Activated CD4-positive, CD25-positive, alpha-beta regulatory T cell (primary cell): ENCODE measurements around the gene ANKRD24.
"Not testable (repeated sequence)": the region's sequence is repeated elsewhere in the genome, so short reads cannot be mapped to it uniquely, and the experiment has no call there.

Source experiments
- DNase-seq, 4 experiments: peaks; one replicate each; lab custom pipeline; 2025; lab: John Stamatoyannopoulos, UW

The ANKRD24 gene

DNA sequence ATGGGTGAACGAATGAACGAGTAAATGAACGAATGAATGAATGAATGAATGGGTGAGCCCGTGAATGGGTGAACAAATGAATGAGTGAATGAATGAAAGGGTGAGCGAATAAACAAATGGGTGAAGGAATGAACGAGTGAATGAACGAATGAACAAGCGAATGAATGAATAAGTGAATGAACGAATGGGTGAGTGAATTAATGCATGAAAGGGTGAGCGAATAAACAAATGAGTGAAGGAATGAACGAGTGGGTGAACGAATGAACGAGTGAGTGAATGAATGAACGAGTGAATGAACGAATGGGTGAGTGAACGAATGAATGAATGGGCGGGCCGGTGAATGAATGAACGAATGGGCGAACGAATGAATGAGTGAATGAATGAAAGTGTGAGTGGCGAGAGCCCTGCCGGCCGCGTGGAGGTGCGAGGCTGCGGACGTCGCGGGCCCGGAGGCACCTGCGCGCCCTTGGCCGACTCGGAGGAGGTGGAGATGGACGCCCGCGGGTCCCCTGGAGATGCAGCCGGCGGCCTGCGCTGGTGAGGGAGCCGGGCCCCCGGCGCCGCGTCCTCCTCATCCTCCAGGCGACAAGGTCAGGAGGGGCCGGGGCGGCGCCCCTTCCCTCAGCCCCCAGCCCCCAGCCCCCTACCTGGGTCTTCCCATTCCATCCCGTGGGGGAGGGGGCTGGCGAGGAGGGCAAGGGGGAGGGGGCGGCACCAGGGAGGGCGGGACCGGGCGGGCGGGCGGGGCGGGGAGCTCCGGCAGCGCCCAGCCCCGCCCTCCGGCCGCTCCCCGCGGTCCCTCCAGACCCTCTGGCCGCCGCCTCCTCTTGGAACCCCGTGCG lies 15.4 kb downstream of the ANKRD24 start:
- no peak for DNase-seq

GRCh38 chr19:4198467-4199126 lies 16.1 kb downstream of the ANKRD24 start:
- DNase-seq = no peak

DNA sequence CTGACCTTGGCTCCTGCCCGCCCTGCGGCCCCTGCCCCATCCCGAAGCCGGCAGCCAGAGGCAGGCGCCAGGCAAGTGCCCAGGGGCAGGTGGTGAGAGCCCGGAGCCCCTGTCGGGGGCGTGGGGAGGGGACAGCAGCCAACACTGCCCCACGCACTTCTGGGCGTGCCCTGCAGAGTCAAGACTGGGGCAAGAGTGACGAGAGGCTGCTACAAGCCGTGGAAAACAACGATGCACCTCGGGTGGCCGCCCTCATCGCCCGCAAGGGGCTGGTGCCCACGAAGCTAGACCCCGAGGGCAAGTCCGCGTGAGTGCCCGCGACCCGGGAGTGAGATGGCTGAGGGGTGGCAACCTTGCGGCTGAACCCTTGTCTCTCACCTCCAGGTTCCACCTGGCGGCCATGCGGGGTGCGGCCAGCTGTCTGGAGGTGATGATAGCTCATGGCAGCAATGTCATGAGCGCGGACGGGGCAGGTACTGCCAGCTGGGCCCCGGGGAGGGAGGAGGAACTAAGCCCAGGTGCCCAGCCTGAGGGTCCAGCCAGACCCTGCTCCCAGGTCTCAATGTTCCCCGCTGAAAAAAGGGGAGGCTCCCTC lies 17.3 kb downstream of the ANKRD24 start:
- no peak for DNase-seq

DNA sequence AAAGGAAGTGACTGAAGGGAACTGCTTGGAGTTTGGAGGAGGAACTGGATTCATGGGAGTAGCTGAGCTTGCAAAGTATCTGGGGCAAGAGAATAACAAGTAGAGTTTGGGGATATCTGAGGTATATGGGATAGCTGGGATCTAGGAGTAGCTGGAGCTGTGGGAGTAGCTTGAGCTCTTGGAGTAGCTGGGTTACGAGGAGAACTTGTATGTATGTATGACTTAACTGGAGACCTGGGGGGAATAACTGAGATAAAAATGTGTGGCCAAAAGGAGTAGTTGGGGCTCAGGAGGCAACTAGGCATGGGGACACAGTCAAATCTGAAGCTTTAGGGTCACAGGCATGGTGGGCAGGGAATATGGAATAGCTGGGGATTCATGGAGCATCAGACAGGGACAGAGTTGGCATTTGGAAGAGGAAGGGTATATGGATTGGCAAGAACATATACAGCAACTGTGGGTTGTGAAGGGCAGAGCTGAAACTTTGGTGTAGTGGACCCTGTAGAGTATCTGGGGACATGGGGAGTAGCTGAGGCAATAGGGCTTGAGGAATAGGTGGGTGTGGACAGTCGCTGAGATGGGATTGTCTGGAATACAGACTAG lies 18.6 kb downstream of the ANKRD24 start:
- DNase-seq = no peak

DNA sequence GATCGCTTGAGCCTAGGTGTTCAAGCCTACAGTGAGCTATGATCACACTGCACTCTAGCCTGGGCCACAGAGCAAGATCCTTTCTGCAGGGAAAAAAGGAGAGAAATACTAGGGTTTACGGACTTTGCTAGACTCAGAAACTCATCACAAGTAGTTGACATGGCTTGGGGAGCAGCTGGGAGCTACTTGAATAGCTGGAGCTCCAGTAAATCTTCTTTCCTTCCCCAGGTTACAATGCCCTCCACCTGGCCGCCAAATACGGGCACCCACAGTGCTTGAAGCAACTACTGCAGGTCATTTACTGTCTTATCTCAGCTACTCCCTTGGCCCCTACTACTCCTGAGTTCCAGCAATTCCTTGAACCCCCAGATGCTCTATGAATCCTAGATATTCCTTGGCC lies 19.3 kb downstream of the ANKRD24 start:
- no peak for DNase-seq

- no peak for DNase-seq
Observed at GRCh38 chr19:4206818-4207484, 24.5 kb downstream of the ANKRD24 start.

DNA sequence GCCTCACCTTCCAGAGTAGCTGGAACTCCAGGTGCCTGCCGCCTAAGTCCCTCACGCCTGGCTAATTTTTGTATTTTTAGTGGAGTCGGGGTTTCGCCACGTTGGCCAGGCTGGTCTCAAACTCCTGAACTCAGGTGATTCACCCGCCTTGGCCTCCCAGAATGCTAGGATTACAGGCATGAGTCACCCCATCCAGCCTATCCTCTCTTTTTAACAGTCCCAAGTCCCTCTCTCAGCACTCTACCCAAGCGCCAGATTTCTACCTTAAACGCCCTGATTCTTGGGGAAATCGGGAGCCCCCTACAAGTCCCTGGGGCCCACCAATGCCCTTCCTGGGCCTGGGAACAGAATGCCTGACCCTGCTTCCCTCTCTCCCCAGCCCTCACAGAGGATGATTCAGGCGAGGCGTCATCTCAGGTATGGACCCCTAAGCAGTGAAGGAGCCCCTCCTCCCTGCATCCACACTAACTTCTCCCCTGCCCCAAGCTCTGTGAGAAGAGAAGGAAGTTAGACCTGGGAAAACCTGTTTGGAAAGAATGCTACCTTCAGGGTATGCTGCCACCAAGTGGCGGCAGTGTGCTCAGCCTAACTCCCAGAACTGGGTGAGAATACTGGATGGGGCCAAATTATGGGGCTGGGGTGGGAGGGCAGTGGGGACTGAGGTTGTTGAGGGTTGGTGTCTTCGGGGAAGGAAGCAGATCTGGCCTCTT lies 26.1 kb downstream of the ANKRD24 start:
- no peak for DNase-seq

DNA sequence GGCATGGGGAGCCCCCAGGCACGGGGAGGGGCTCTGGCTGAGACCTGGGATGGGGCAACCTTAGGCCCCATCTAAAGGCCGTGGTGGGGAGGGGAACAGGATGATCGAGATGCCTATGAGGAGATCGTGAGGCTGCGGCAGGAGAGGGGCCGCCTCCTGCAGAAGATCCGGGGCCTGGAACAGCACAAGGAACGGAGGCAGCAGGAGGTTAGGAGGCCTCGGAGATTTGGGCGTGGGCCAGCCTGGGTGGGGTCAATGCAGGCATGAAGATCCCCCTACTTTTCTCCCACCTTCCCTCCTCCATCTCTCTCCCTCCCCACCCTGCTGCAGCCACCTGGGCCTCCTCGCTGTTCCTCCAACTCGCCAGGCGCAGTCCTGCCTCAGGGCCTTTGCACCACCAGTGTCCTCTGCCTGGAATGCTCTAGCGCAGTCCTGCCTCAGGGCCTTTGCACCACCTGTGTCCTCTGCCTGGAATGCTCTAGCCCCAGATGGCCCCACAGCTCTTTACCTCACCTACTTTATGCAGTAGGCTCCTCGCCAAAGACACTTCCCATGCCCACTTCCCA lies 27.8 kb downstream of the ANKRD24 start:
- no peak for DNase-seq

DNA sequence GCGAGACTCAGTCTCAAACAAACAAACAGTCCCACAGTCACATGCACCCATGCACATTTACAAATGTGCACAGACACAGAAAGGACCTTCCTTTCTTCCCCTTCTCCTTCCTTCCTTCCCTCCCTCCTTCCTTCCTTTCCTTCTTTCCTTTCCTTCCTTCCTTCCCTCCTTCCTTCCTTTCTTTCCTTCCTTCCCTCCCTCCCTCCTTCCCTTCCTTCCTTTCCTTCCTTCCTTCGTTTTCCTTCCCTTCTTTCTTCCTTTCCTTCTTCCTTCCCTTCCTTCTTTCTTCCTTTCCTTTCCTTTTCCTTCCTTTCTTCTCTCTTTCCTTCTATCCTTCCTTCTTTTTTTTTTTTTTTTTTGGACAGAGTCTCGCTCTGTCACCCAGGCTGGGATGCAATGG lies 30.6 kb downstream of the ANKRD24 start:
- no peak for DNase-seq

DNA sequence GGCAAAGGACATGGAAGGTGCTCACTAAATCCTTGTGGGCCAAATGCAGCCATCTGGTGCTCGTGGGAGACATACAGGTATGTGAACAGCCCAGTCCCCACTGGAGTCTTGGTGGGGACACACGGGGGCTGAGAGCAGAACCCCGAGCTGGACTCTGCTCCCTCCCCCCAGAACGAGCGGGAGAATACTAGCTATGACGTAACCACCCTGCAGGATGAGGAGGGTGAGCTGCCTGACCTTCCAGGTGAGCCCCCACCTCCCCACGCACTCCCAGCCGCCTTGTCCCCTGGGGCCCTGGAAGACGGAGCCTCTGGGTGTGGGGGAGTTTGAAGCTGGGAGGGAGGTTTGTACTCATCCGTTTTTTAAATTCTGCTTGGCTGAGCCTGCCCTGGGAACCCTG lies 33.3 kb downstream of the ANKRD24 start:
- no peak for DNase-seq

DNA sequence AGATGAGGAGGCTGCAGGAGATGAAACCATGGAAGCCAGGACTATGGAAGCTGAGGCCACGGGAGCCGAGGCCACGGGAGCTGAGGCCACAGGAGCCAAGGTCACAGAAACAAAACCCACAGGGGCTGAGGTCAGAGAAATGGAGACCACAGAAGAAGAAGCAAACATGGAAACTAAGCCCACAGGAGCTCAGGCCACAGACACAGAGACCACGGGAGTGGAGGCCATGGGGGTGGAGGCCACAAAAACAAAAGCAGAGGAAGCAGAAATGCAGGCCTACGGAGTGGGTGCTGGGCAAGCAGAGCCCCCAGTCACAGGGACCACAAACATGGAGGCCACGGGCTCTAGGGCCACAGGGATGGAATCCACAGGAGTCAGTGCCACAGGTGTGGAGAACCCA lies 34.4 kb downstream of the ANKRD24 start:
- no peak for DNase-seq

GRCh38 chr19:4217429-4218264 lies 35.2 kb downstream of the ANKRD24 start:
- DNase-seq = no peak

- not testable (repeated sequence) for DNase-seq
Observed at GRCh38 chr19:4218523-4218922, 36.0 kb downstream of the ANKRD24 start.

DNA sequence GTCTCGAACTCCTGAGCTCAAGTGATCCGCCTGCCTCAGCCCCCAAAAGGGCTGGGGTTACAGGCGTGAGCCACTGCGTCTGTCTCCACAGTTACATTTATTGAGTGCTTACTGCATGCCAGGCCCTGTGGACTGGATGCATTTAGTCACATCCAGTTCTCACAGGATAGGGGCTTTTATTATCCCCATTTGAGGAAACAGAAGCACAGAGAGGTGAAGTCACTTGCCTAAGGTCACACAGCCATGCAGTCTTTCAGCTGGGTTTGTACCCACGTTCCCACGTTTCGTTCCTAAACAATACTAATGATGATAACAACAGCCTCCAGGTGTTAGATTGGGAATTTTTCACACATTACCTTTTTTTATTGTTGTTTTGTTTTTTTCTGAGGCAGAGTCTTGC lies 37.7 kb downstream of the ANKRD24 start:
- no peak for DNase-seq

GRCh38 chr19:4224470-4224869 lies 42.0 kb downstream of the ANKRD24 start:
- DNase-seq = no peak

DNA sequence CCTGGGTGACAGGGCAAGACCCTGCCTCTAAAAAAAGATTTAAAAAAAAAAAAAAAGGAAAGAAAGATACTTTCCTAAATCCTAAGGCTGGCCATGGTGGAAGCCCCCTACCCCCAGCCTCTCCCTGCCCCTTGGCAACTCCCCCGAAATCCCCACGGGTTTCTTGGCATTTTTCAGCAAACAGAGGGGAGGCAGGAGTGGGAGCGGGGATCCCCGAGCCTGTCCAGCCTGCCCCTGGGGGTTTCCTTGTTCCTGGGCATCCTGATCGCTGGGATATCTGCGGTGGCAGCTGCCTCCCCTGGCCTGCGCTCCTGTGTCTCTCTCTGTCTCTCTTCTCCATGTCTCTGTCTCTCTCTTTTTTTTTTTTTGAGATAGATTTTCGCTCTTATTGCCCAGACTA lies 43.4 kb downstream of the ANKRD24 start:
- no peak for DNase-seq

- DNase-seq = no peak
Observed at GRCh38 chr19:4227771-4228170, 45.3 kb downstream of the ANKRD24 start.

GRCh38 chr19:4228765-4229178 lies 46.3 kb downstream of the ANKRD24 start:
- DNase-seq = no peak

DNA sequence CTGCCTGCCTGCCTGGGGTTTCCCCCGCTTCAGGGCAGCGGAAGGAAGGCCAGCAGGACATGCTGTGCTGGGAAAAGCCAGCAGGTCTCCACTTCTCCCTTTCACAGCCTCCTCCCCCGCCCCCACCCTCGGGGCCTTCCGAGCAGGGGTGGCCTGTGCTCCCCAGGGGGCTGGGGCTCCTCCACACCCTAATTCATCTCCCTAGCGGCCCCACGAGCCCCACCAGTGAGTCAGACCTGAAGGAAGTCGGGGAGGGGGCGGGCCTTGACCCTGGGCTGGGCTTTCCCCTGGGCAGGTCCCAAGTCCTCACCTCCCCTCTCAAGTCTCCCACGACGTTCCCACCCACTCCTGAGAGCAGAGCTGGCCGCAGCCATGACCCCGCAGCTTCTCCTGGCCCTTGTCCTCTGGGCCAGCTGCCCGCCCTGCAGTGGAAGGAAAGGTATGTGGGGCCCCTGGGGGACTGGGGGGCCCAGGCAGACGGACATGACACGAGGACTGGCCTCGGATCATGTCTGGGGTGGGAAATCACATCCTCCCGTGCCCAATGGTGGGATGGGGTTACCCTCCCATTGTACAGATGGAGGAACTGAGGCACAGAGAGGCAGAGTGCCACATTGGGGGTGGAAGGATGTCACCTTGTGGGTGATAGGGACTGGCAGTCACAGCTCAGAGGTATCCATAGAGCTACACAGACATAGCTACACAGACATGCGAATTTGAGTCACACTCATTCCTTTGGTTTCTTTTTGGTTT lies 46.9 kb downstream of the ANKRD24 start, which contains the start of gene EBI3:
Gene EBI3, plus strand, starts transcription at position 345 of the 753 bp plus-strand sequence. Its CDS starts 28 bp downstream, at position 373.
- peak in 1 of 4 experiments; percentile 23 for DNase-seq
